Vagina (tissue), 2 donors: Measurements from ENCODE around the gene ZNF512.
"Not testable (repeated sequence)": the region's sequence is repeated elsewhere in the genome, so short reads cannot be mapped to it uniquely, and the experiment has no call there.

Experiments
- CTCF ChIP-seq, 3 experiments: fragments of 450-650 bp in 2 of 3; fragments of 200-600 bp in 1 of 3; sonication (generic) in 1 of 3; IDR thresholded peaks; one replicate each; pipeline ENCODE4 v1.5.1; 2017 to 2019; ENCODE audit warnings: antibody characterized with exemption in 3 of 3, mild to moderate bottlenecking in 2 of 3, moderate library complexity in 2 of 3
- POLR2A ChIP-seq, 2 donors: fragments of 450-650 bp; IDR thresholded peaks; one replicate each; pipeline ENCODE4 v1.6.1; 2017; ENCODE audit warnings: antibody characterized with exemption in 2 of 2, mild to moderate bottlenecking in 2 of 2, moderate library complexity in 2 of 2

- TF ChIP-seq CTCF, POLR2A (IDR thresholded peaks at IDR 0.05): not testable (repeated sequence)
Observed at GRCh38 chr2:27595412-27595811, 12.6 kb downstream of the ZNF512 start.
